ENCODE measurements around the gene TCP11L2. TPM values are rescaled to one million over a fixed set of nuclear protein-coding genes. Genes with fewer than 3 reads are reported as not detected.

TCP11L2 gene
- total RNA-seq, 1 donor: 42.4 TPM

GRCh38 chr12:106288494-106289195 is 13.9 kb upstream of the TCP11L2 start:
- peak; percentile 97 for DNase-seq (ENCODE audit: low read depth)
- TF ChIP-seq, protein P1, sequence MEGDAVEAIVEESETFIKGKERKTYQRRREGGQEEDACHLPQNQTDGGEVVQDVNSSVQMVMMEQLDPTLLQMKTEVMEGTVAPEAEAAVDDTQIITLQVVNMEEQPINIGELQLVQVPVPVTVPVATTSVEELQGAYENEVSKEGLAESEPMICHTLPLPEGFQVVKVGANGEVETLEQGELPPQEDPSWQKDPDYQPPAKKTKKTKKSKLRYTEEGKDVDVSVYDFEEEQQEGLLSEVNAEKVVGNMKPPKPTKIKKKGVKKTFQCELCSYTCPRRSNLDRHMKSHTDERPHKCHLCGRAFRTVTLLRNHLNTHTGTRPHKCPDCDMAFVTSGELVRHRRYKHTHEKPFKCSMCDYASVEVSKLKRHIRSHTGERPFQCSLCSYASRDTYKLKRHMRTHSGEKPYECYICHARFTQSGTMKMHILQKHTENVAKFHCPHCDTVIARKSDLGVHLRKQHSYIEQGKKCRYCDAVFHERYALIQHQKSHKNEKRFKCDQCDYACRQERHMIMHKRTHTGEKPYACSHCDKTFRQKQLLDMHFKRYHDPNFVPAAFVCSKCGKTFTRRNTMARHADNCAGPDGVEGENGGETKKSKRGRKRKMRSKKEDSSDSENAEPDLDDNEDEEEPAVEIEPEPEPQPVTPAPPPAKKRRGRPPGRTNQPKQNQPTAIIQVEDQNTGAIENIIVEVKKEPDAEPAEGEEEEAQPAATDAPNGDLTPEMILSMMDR (IDR thresholded peaks at IDR 0.05; ENCODE audit: insufficient read depth, low read length): no peak
- H3K4me3 ChIP-seq (ENCODE audit: low read depth, low read length): no peak overlapping the region

GRCh38 chr12:106289196-106289681 is 13.3 kb upstream of the TCP11L2 start:
- peak; percentile 49 for DNase-seq (ENCODE audit: low read depth)
- no peak overlapping the region for H3K4me3 ChIP-seq (ENCODE audit: low read depth, low read length)
- TF ChIP-seq, protein P1 (IDR thresholded peaks at IDR 0.05; ENCODE audit: insufficient read depth, low read length): no peak

GRCh38 chr12:106290666-106291065 is 11.9 kb upstream of the TCP11L2 start:
- H3K4me3 ChIP-seq (ENCODE audit: low read depth, low read length): no peak overlapping the region
- no peak for DNase-seq (ENCODE audit: low read depth)
- TF ChIP-seq, protein P1 (IDR thresholded peaks at IDR 0.05; ENCODE audit: insufficient read depth, low read length): no peak

GRCh38 chr12:106291342-106291741 is 11.2 kb upstream of the TCP11L2 start:
- TF ChIP-seq, protein P1 (IDR thresholded peaks at IDR 0.05; ENCODE audit: insufficient read depth, low read length): no peak
- DNase-seq (ENCODE audit: low read depth): no peak
- no peak overlapping the region for H3K4me3 ChIP-seq (ENCODE audit: low read depth, low read length)

DNA sequence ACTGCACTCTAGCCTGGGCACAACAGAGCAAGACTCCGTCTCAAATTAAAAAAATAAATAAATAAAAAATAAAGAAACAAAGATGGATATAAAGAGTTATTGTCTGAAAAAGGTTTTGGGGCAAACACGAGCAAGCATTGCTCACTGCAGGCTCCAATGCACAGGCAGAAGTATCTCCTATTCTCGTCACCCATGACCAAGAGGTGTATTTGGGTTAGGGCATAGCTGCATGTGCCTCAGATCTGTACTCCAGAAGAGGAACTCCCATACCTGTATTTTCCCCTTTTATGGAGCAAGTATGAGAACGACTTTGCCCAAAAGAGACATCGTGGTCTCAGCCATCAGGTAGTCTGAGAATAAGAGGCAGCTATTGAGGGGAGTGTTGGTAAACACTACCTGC is 10.2 kb upstream of the TCP11L2 start:
- no peak for DNase-seq (ENCODE audit: low read depth)
- TF ChIP-seq, protein P1 (IDR thresholded peaks at IDR 0.05; ENCODE audit: insufficient read depth, low read length): no peak
- H3K4me3 ChIP-seq (ENCODE audit: low read depth, low read length): no peak overlapping the region

DNA sequence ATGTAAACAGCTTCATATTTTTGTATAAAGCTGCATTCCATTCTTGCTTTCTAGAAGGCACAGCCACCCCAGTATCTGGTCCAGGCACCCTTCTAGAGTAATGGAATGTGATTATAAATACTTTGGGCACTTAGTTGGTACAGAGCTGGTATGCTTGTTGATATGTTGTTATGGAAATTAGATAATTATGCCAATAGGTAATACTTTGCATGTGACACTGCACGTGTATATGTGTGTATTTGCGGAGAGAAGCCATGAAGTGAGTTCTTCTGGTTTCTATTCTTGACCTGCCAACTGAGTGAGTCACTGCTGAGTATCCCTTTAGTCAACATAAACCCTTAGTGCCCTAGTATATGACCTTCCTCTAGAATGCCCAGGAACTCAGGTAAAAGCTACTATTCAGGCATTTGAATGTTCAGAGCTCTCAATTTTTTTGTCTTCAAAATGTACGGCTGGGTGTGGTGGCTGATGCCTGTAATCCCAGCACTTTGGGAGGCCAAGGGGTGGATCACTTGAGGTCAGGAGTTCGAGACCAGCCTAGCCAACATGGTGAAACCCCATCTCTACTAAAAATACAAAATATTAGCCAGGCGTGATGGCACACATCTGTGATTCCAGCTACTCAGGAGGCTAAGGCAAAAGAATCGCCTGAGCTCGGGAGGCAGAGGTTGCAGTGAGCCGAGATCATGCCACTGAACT is 6.2 kb upstream of the TCP11L2 start:
- no peak overlapping the region for H3K4me3 ChIP-seq (ENCODE audit: low read depth, low read length)
- TF ChIP-seq, protein P1 (IDR thresholded peaks at IDR 0.05; ENCODE audit: insufficient read depth, low read length): no peak
- peak; percentile 78 for DNase-seq (ENCODE audit: low read depth)

All from fibroblast of the aortic adventitia (primary cell).